Uterus (tissue), 4 donors: ENCODE results near the gene TRMT61B. TPM values are rescaled to one million over a fixed set of nuclear protein-coding genes. Genes with fewer than 3 reads are reported as not detected.

Experiments
- DNase-seq, 2 donors: peaks; one replicate each; pipeline ENCODE4 v3.0.0-alpha.2; 2019 to 2020
- H3K27ac ChIP-seq, 2 donors: fragments of 200-600 bp; sonication (generic); 1 replicate in 1 of 2; 2 replicates in 1 of 2; pipeline ENCODE4 v1.5.1; 2016 to 2018
- H3K27me3 ChIP-seq, 2 donors: fragments of 200-600 bp; sonication (generic); one replicate each; pipeline ENCODE4 v1.5.1; 2018 to 2019; ENCODE audit warnings: control low read depth in 1 of 2
- H3K36me3 ChIP-seq, 2 donors: fragments of 200-600 bp; sonication (generic); one replicate each; pipeline ENCODE4 v1.5.1; 2019; ENCODE audit warnings: control low read depth in 1 of 2
- H3K4me1 ChIP-seq, 2 donors: fragments of 200-600 bp; sonication (generic); one replicate each; pipeline ENCODE4 v1.5.1; 2018 to 2019; ENCODE audit warnings: control low read depth in 1 of 2
- H3K4me3 ChIP-seq, 2 donors: fragments of 200-600 bp; sonication (generic); 1 replicate in 1 of 2; 2 replicates in 1 of 2; pipeline ENCODE4 v1.5.1; 2018 to 2019; ENCODE audit warnings: mild to moderate bottlenecking in 1 of 2
- H3K9me3 ChIP-seq, 2 donors: fragments of 200-600 bp; sonication (generic); one replicate each; pipeline ENCODE4 v1.5.1; 2019; ENCODE audit warnings: control low read depth in 1 of 2
- POLR2A ChIP-seq, 2 donors: fragments of 450-650 bp; IDR thresholded peaks; one replicate each; pipeline ENCODE4 v1.6.1; 2016; ENCODE audit warnings: antibody characterized with exemption in 2 of 2, mild to moderate bottlenecking in 1 of 2, moderate library complexity in 1 of 2
- intact Hi-C: fragments of 100-400 bp; cut with DNase I; formaldehyde crosslinking; loops from one replicate; pipeline ENCODE4 v1.15.1; 2023; ENCODE audit warnings: low total_unique reads
- total RNA-seq, 4 donors: library from RNA; depleted of rRNA in 3 of 4; stranded (reverse); fragments of >200 nt in 3 of 4; gene quantifications; one replicate each; pipeline versions ENCODE4 v1.1.0 to v1.2.4, GENCODE V29; 2014 to 2023
- TF ChIP-seq, protein P1 (sequence below), 4 experiments: fragments of 200-600 bp in 2 of 4; fragments of 450-650 bp in 2 of 4; sonication (generic) in 2 of 4; IDR thresholded peaks; one replicate each; pipeline ENCODE4 v1.5.1; 2016 to 2019; ENCODE audit warnings: antibody characterized with exemption in 4 of 4, mild to moderate bottlenecking in 2 of 4, moderate library complexity in 1 of 4
- donor health status: DM: yes; HTN: yes; CAD: no.

Gene TRMT61B
- total RNA-seq, 4 donors from 2014 or later: 14.1 to 25.6 (median 22.5) TPM

DNA sequence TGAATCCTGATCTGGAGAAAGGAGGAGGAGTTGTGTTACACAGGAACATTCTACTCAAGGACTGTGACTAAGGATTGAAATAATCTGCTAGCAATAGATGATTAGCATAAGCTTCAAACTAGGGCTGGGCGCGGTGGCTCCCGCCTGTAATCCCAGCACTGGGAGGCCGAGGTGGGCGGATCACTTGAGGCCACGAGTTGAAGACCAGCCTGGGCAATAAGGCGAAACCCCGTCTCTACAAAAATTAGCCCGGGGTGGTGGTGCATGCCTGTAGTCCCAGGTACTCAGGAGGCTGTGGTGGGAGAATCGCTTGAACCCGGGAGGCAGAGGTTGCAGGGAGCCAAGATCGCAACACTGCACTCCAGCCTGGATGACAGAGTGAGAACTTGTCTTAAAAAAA, 1.5 kb downstream of the TRMT61B start:
- H3K27ac ChIP-seq: no peak overlapping the region
- no peaks in the 10 kb centered on the region for H3K27me3 ChIP-seq
- TF ChIP-seq POLR2A (IDR thresholded peaks at IDR 0.05): no peak
- TF ChIP-seq, protein P1, sequence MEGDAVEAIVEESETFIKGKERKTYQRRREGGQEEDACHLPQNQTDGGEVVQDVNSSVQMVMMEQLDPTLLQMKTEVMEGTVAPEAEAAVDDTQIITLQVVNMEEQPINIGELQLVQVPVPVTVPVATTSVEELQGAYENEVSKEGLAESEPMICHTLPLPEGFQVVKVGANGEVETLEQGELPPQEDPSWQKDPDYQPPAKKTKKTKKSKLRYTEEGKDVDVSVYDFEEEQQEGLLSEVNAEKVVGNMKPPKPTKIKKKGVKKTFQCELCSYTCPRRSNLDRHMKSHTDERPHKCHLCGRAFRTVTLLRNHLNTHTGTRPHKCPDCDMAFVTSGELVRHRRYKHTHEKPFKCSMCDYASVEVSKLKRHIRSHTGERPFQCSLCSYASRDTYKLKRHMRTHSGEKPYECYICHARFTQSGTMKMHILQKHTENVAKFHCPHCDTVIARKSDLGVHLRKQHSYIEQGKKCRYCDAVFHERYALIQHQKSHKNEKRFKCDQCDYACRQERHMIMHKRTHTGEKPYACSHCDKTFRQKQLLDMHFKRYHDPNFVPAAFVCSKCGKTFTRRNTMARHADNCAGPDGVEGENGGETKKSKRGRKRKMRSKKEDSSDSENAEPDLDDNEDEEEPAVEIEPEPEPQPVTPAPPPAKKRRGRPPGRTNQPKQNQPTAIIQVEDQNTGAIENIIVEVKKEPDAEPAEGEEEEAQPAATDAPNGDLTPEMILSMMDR (IDR thresholded peaks at IDR 0.05): no peak
- no peak for DNase-seq
- H3K4me3 ChIP-seq: peak overlapping the region; percentile 77 to 95
- intact Hi-C loops: no loop called here
- H3K36me3 ChIP-seq: no peaks in the 10 kb centered on the region
- H3K4me1 ChIP-seq: no peaks in the 10 kb centered on the region
- no peaks in the 10 kb centered on the region for H3K9me3 ChIP-seq

DNA sequence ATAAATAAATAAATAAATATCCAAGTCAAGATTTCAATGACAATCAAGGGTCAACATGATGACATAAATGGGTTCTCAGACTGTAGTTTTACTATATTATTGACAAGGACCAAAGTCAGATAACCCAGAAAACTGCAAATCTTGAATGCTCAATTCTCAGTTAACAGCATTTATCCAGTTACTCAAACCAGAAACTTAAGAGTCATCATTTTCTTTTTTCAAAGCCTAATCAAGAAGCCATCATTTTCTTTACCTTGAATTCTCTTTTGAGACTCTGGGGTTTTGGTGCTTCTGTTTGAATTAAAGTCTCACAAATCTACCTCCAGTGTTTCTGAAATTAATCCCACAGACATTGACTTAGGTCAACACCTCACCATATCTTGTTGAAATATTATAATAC, 14.1 kb downstream of the TRMT61B start:
- H3K27me3 ChIP-seq: no peaks in the 10 kb centered on the region
- H3K4me1 ChIP-seq: no peaks in the 10 kb centered on the region
- intact Hi-C loops: no loop called here
- no peak for TF ChIP-seq POLR2A (IDR thresholded peaks at IDR 0.05)
- TF ChIP-seq, protein P1 (IDR thresholded peaks at IDR 0.05): no peak
- no peaks in the 10 kb centered on the region for H3K9me3 ChIP-seq
- no peaks in the 10 kb centered on the region for H3K36me3 ChIP-seq
- H3K4me3 ChIP-seq: no peak overlapping the region
- H3K27ac ChIP-seq: no peak overlapping the region
- DNase-seq: no peak

DNA sequence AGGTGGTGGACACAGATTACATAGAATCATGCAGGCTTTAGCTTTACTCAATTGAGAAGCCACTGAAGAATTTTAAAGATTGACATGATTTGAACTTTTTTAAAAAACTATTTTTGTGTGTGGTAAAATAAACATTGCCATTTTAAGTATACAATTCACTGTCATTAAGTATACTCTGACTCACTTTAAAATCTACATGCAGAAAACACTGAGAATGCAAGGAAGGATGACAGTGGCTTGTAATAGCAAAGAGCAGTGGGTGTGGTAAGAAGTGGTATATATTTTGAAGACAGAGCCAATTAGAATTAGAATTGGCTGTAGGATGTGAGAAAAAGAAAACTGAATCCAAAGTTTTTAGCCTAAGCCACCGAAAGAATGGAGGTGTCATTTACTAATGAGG, 14.9 kb downstream of the TRMT61B start:
- H3K27ac ChIP-seq: no peak overlapping the region
- no peaks in the 10 kb centered on the region for H3K36me3 ChIP-seq
- TF ChIP-seq POLR2A (IDR thresholded peaks at IDR 0.05): no peak
- TF ChIP-seq, protein P1 (IDR thresholded peaks at IDR 0.05): no peak
- intact Hi-C loops: no loop called here
- no peaks in the 10 kb centered on the region for H3K27me3 ChIP-seq
- H3K9me3 ChIP-seq: no peaks in the 10 kb centered on the region
- H3K4me3 ChIP-seq: no peak overlapping the region
- DNase-seq: no peak
- no peaks in the 10 kb centered on the region for H3K4me1 ChIP-seq

DNA sequence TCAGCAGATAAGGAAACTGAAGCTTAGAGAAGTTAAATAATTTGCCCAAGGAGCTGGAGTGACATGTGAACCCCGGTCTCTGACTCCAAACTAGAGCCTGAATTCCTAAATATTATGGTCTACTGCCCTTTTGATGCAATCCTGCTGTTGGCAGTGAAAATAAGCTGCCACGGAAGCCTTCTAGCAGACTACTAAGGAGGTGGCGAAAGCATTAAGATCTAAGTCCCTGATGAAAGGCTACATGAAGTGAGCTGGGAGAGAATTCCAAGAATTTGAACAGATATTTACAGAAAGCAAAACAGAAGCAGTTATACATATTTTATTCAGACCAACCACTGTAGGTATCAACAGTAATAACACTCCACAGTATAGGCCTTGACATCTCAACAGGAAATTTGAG, 28.1 kb downstream of the TRMT61B start:
- intact Hi-C loops: no loop called here

GRCh38 chr2:28838971-28839370, 31.1 kb downstream of the TRMT61B start:
- Histone ChIP-seq H3K27ac (no peak overlapping the region), H3K4me1 (no peaks in the 10 kb centered on the region), H3K4me3 (no peak overlapping the region), H3K27me3 (no peaks in the 10 kb centered on the region), H3K9me3 (no peaks in the 10 kb centered on the region), H3K36me3 (no peaks in the 10 kb centered on the region)
- intact Hi-C loops: no loop called here
- TF ChIP-seq, protein P1 (IDR thresholded peaks at IDR 0.05): no peak
- no peak for TF ChIP-seq POLR2A (IDR thresholded peaks at IDR 0.05)
- DNase-seq: no peak

More for the DNA sequence above, 28.1 kb downstream of the TRMT61B start:
- no peak for DNase-seq
- Histone ChIP-seq H3K4me1 (no peaks in the 10 kb centered on the region), H3K36me3 (no peaks in the 10 kb centered on the region), H3K4me3 (no peak overlapping the region), H3K27me3 (no peaks in the 10 kb centered on the region), H3K27ac (no peak overlapping the region), H3K9me3 (no peaks in the 10 kb centered on the region)
- no peak for TF ChIP-seq POLR2A (IDR thresholded peaks at IDR 0.05)
- TF ChIP-seq, protein P1 (IDR thresholded peaks at IDR 0.05): no peak
